Measurements from ENCODE around the gene FOSL2.

FOSL2 gene

DNA sequence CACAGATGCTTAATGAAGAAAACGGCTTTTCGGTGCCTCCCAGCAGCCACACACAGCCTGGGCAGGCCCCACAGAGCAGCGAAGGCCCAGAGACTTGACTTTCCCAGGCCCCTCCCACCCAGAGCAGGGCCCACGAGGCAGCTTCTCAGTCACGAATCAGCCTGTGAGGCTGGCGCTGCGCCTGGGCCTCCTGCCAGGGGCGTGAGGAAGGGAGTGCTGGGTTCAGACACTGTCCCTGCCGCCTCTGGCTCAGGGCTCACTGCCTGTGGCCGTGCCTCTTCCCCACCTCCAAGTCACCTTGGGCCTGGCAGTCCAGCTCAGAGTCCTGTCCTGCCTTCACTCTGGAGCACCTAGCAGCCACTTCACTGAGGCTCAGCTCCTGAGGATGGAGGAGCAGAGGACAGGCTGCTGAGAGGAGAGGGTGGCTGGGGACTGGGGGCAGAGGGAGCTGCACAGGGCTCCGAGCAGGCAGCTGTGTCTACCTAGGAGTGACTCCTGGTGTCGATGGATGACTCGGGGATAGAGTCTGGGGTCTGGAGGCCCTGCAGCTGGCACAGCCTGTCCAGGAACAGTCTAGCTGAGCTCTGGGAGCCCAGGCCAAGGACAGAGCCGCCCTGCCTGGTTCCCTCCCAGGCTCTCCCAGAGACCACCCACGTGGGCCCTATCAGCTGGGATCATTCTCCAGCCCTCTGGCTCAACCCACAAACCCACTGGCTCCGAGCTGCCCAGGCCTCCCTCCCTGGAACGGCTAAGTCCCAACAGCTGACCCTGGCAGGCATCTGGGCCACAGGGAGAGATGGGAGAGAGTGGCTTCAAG, 36.4 kb upstream of the FOSL2 start (continued):
- TF ChIP-seq, protein P1, sequence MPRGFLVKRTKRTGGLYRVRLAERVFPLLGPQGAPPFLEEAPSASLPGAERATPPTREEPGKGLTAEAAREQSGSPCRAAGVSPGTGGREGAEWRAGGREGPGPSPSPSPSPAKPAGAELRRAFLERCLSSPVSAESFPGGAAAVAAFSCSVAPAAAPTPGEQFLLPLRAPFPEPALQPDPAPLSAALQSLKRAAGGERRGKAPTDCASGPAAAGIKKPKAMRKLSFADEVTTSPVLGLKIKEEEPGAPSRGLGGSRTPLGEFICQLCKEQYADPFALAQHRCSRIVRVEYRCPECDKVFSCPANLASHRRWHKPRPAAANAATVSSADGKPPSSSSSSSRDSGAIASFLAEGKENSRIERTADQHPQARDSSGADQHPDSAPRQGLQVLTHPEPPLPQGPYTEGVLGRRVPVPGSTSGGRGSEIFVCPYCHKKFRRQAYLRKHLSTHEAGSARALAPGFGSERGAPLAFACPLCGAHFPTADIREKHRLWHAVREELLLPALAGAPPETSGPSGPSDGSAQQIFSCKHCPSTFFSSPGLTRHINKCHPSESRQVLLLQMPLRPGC (tag by site-specific recombination; IDR thresholded peaks at IDR 0.05), result no peak
- TF ChIP-seq ZNF777 (tag by site-specific recombination; IDR thresholded peaks at IDR 0.05; ENCODE audit: borderline replicate concordance), result no peak
- no peak for TF ChIP-seq BCL11B (tag by site-specific recombination; IDR thresholded peaks at IDR 0.05; ENCODE audit: low read depth)
- peak; percentile 87 for TF ChIP-seq ZBTB48 (tag by site-specific recombination; IDR thresholded peaks at IDR 0.05)
- no peak for TF ChIP-seq ZNF707 (tag by site-specific recombination; IDR thresholded peaks at IDR 0.05)
- TF ChIP-seq RBAK (tag by site-specific recombination; IDR thresholded peaks at IDR 0.05), result no peak
- no peak for TF ChIP-seq SCRT2 (tag by site-specific recombination; IDR thresholded peaks at IDR 0.05)
- TF ChIP-seq, protein P2, sequence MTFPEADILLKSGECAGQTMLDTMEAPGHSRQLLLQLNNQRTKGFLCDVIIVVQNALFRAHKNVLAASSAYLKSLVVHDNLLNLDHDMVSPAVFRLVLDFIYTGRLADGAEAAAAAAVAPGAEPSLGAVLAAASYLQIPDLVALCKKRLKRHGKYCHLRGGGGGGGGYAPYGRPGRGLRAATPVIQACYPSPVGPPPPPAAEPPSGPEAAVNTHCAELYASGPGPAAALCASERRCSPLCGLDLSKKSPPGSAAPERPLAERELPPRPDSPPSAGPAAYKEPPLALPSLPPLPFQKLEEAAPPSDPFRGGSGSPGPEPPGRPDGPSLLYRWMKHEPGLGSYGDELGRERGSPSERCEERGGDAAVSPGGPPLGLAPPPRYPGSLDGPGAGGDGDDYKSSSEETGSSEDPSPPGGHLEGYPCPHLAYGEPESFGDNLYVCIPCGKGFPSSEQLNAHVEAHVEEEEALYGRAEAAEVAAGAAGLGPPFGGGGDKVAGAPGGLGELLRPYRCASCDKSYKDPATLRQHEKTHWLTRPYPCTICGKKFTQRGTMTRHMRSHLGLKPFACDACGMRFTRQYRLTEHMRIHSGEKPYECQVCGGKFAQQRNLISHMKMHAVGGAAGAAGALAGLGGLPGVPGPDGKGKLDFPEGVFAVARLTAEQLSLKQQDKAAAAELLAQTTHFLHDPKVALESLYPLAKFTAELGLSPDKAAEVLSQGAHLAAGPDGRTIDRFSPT (tag by site-specific recombination; IDR thresholded peaks at IDR 0.05), result no peak
- TF ChIP-seq ZNF585B (tag by site-specific recombination; IDR thresholded peaks at IDR 0.05), result no peak
- no peak for TF ChIP-seq SP2 (tag by site-specific recombination; IDR thresholded peaks at IDR 0.05)
- no peak for TF ChIP-seq ZNF558 (tag by site-specific recombination; IDR thresholded peaks at IDR 0.05)
- TF ChIP-seq, protein P3, sequence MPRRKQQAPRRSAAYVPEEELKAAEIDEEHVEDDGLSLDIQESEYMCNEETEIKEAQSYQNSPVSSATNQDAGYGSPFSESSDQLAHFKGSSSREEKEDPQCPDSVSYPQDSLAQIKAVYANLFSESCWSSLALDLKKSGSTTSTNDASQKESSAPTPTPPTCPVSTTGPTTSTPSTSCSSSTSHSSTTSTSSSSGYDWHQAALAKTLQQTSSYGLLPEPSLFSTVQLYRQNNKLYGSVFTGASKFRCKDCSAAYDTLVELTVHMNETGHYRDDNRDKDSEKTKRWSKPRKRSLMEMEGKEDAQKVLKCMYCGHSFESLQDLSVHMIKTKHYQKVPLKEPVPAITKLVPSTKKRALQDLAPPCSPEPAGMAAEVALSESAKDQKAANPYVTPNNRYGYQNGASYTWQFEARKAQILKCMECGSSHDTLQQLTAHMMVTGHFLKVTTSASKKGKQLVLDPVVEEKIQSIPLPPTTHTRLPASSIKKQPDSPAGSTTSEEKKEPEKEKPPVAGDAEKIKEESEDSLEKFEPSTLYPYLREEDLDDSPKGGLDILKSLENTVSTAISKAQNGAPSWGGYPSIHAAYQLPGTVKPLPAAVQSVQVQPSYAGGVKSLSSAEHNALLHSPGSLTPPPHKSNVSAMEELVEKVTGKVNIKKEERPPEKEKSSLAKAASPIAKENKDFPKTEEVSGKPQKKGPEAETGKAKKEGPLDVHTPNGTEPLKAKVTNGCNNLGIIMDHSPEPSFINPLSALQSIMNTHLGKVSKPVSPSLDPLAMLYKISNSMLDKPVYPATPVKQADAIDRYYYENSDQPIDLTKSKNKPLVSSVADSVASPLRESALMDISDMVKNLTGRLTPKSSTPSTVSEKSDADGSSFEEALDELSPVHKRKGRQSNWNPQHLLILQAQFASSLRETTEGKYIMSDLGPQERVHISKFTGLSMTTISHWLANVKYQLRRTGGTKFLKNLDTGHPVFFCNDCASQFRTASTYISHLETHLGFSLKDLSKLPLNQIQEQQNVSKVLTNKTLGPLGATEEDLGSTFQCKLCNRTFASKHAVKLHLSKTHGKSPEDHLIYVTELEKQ (tag by site-specific recombination; IDR thresholded peaks at IDR 0.05; ENCODE audit: borderline replicate concordance), result no peak
- TF ChIP-seq ZNF473 (tag by site-specific recombination; IDR thresholded peaks at IDR 0.05), result no peak
- TF ChIP-seq ZNF747 (tag by site-specific recombination; IDR thresholded peaks at IDR 0.05), result no peak
- TF ChIP-seq ZBTB8A (tag by site-specific recombination; IDR thresholded peaks at IDR 0.05), result peak; percentile 38; the same call in 1 of the 2 replicates
- TF ChIP-seq ZNF10 (tag by site-specific recombination; IDR thresholded peaks at IDR 0.05), result no peak
- TF ChIP-seq, protein P4, sequence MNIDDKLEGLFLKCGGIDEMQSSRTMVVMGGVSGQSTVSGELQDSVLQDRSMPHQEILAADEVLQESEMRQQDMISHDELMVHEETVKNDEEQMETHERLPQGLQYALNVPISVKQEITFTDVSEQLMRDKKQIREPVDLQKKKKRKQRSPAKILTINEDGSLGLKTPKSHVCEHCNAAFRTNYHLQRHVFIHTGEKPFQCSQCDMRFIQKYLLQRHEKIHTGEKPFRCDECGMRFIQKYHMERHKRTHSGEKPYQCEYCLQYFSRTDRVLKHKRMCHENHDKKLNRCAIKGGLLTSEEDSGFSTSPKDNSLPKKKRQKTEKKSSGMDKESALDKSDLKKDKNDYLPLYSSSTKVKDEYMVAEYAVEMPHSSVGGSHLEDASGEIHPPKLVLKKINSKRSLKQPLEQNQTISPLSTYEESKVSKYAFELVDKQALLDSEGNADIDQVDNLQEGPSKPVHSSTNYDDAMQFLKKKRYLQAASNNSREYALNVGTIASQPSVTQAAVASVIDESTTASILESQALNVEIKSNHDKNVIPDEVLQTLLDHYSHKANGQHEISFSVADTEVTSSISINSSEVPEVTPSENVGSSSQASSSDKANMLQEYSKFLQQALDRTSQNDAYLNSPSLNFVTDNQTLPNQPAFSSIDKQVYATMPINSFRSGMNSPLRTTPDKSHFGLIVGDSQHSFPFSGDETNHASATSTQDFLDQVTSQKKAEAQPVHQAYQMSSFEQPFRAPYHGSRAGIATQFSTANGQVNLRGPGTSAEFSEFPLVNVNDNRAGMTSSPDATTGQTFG (tag by site-specific recombination; IDR thresholded peaks at IDR 0.05; ENCODE audit: borderline replicate concordance), result no peak
- no peak for TF ChIP-seq ZNF140 (tag by site-specific recombination; IDR thresholded peaks at IDR 0.05)
- no peak for TF ChIP-seq ZNF211 (tag by site-specific recombination; IDR thresholded peaks at IDR 0.05; ENCODE audit: low read depth)
- TF ChIP-seq ZNF184 (tag by site-specific recombination; IDR thresholded peaks at IDR 0.05), result no peak
- TF ChIP-seq ZNF132 (tag by site-specific recombination; IDR thresholded peaks at IDR 0.05; ENCODE audit: borderline replicate concordance), result no peak
- TF ChIP-seq, protein P5, sequence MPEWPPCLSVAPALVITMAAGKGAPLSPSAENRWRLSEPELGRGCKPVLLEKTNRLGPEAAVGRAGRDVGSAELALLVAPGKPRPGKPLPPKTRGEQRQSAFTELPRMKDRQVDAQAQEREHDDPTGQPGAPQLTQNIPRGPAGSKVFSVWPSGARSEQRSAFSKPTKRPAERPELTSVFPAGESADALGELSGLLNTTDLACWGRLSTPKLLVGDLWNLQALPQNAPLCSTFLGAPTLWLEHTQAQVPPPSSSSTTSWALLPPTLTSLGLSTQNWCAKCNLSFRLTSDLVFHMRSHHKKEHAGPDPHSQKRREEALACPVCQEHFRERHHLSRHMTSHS (tag by site-specific recombination; IDR thresholded peaks at IDR 0.05), result no peak
- peak; percentile 28; the same call in 1 of the 2 replicates for TF ChIP-seq ZNF335 (tag by site-specific recombination; conservative IDR thresholded peaks at IDR 0.05)

Data from HEK293 (cell line).